Measurements from ENCODE around the gene CPVL. TPM values are rescaled to one million over a fixed set of nuclear protein-coding genes. Genes with fewer than 3 reads are reported as not detected.

The CPVL gene
- total RNA-seq, 1 donor from 2014 or later, result 72.6 TPM

- no peak for ATAC-seq
- DNase-seq, result no peak
- intact Hi-C loops (cut with micrococcal nuclease), result no loop called here
Observed at GRCh38 chr7:29071203-29071874, 75.0 kb downstream of the CPVL start.

- DNase-seq (no peak), ATAC-seq (no peak)
- intact Hi-C loops (cut with micrococcal nuclease), result no loop called here
Observed at GRCh38 chr7:29066641-29067040, 79.7 kb downstream of the CPVL start.

- ATAC-seq (no peak), DNase-seq (no peak)
- intact Hi-C loops (cut with micrococcal nuclease), result no loop called here
Observed at GRCh38 chr7:29065181-29065857, 81.0 kb downstream of the CPVL start.

GRCh38 chr7:29063872-29064271, 82.5 kb downstream of the CPVL start:
- DNase-seq (no peak), ATAC-seq (no peak)
- intact Hi-C loops (cut with micrococcal nuclease), result no loop called here

- DNase-seq (no peak), ATAC-seq (no peak)
- intact Hi-C loops (cut with micrococcal nuclease), result no loop called here
Observed at GRCh38 chr7:29063236-29063635, 83.1 kb downstream of the CPVL start.

GRCh38 chr7:29053105-29053872, 93.0 kb downstream of the CPVL start:
- intact Hi-C loops (cut with micrococcal nuclease), result no loop called here

GRCh38 chr7:29046978-29047377, 99.4 kb downstream of the CPVL start:
- ATAC-seq, result no peak
- intact Hi-C loops (cut with micrococcal nuclease), result no loop called here
- no peak for DNase-seq

More at GRCh38 chr7:29053105-29053872, 93.0 kb downstream of the CPVL start:
- DNase-seq (no peak), ATAC-seq (no peak)

- intact Hi-C loops (cut with micrococcal nuclease), result no loop called here
- no peak for ATAC-seq
- DNase-seq, result no peak
Observed at GRCh38 chr7:29045258-29046086, 100.9 kb downstream of the CPVL start.

GRCh38 chr7:29044554-29044953, 101.8 kb downstream of the CPVL start:
- ATAC-seq, result no peak
- no peak for DNase-seq
- intact Hi-C loops (cut with micrococcal nuclease), result no loop called here

- intact Hi-C loops (cut with micrococcal nuclease), result no loop called here
- DNase-seq (no peak), ATAC-seq (no peak)
Observed at GRCh38 chr7:29043576-29043975, 102.8 kb downstream of the CPVL start.

GRCh38 chr7:29042824-29043231, 103.5 kb downstream of the CPVL start:
- no peak for DNase-seq
- intact Hi-C loops (cut with micrococcal nuclease), result no loop called here
- no peak for ATAC-seq

- DNase-seq (no peak), ATAC-seq (no peak)
- intact Hi-C loops (cut with micrococcal nuclease), result no loop called here
Observed at GRCh38 chr7:29041991-29042390, 104.3 kb downstream of the CPVL start.

GRCh38 chr7:29040579-29040925, 105.8 kb downstream of the CPVL start:
- peak; percentile 34 for ATAC-seq
- intact Hi-C loops (cut with micrococcal nuclease), result no loop called here
- DNase-seq, result no peak

GRCh38 chr7:29039821-29040578, 106.3 kb downstream of the CPVL start:
- intact Hi-C loops (cut with micrococcal nuclease), result no loop called here
- DNase-seq (no peak), ATAC-seq (peak; percentile 71)

GRCh38 chr7:29038463-29038862, 107.9 kb downstream of the CPVL start:
- intact Hi-C loops (cut with micrococcal nuclease), result no loop called here
- DNase-seq, result no peak
- no peak for ATAC-seq

- DNase-seq (no peak), ATAC-seq (peak; percentile 52)
- intact Hi-C loops (cut with micrococcal nuclease), result no loop called here
Observed at GRCh38 chr7:29035044-29035740, 111.1 kb downstream of the CPVL start.

- intact Hi-C loops (cut with micrococcal nuclease), result no loop called here
- ATAC-seq, result peak; percentile 73
- no peak for DNase-seq
Observed at GRCh38 chr7:29033584-29033983, 112.8 kb downstream of the CPVL start.

GRCh38 chr7:29032146-29032545, 114.2 kb downstream of the CPVL start:
- ATAC-seq, result no peak
- intact Hi-C loops (cut with micrococcal nuclease), result no loop called here
- no peak for DNase-seq
